ENCODE results near the gene RAD54L.
"Not testable (repeated sequence)": the region's sequence is repeated elsewhere in the genome, so short reads cannot be mapped to it uniquely, and the experiment has no call there.

Gene RAD54L

DNA sequence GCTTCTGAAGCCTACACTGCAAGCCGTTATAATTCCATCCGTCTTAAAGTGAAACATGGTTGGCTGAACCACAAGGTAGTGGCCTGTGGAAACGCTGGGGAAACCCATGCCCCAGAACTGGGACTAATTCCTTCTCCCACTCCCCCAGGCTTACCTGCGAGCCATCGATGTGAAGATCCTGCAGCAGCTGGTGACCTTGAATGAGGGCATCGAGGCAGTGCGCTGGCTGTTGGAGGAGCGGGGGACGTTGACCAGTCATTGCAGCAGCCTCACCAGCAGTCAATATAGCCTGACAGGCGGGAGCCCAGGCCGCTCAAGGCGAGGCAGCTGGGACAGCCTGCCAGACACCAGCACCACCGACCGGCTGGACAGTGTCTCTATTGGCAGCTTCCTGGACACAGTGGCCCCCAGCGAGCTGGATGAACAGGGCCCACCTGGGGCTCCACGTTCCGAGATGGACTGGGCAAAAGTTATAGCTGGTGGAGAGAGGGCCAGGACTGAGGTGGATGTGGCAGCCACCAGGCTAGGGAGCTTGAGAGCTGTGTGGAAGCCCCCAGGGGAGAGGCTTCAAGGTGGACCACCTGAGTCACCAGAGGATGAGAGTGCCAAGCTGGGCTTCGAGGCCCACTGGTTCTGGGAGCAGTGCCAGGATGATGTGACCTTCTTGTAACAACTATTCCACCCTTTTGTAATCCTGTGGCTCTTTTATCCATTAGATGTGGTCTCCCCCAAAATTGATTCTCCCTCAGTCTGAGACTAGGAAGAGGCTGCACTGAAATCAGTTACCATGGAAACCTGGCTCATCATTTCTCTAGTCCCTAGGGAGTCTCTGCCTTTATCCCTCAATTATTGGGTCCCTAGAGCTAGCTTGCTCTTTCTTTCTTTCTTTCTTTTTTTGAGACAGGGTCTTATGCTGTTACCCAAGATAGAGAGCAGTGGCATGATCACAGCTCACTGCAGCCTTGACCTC lies 27.7 kb upstream of the RAD54L start:
- TF ChIP-seq, protein P1, sequence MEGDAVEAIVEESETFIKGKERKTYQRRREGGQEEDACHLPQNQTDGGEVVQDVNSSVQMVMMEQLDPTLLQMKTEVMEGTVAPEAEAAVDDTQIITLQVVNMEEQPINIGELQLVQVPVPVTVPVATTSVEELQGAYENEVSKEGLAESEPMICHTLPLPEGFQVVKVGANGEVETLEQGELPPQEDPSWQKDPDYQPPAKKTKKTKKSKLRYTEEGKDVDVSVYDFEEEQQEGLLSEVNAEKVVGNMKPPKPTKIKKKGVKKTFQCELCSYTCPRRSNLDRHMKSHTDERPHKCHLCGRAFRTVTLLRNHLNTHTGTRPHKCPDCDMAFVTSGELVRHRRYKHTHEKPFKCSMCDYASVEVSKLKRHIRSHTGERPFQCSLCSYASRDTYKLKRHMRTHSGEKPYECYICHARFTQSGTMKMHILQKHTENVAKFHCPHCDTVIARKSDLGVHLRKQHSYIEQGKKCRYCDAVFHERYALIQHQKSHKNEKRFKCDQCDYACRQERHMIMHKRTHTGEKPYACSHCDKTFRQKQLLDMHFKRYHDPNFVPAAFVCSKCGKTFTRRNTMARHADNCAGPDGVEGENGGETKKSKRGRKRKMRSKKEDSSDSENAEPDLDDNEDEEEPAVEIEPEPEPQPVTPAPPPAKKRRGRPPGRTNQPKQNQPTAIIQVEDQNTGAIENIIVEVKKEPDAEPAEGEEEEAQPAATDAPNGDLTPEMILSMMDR (IDR thresholded peaks at IDR 0.05; ENCODE audit: low read depth, low read length): no peak
- no peak overlapping the region for H3K4me3 ChIP-seq (replicated peaks in 1 of 2; ENCODE audit: low read depth in 2 of 2, low read length in 2 of 2)
- DNase-seq (ENCODE audit: low read depth in 2 of 2): no peak

DNA sequence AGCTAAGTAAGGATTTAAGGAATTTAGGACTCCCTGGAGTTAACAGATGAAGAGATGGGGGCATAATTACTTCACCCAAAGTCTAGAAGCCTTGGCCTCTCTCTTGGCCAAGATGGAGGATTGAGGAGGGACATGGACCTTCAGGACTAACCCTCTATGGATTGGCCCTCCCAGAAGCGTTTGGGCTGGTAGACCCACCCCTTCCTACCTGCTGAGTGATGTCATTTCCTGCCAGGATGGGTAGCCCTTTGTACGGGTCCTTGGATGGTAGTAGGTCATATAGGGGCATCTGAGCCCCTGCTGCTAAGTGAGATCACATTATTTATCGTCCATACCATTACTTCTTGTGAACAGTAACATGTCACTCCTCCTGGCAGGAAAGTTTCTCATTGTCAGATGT lies 26.8 kb upstream of the RAD54L start:
- no peak for DNase-seq (ENCODE audit: low read depth in 2 of 2)
- H3K4me3 ChIP-seq (replicated peaks in 1 of 2; ENCODE audit: low read depth in 2 of 2, low read length in 2 of 2): no peak overlapping the region
- TF ChIP-seq, protein P1 (IDR thresholded peaks at IDR 0.05; ENCODE audit: low read depth, low read length): no peak

DNA sequence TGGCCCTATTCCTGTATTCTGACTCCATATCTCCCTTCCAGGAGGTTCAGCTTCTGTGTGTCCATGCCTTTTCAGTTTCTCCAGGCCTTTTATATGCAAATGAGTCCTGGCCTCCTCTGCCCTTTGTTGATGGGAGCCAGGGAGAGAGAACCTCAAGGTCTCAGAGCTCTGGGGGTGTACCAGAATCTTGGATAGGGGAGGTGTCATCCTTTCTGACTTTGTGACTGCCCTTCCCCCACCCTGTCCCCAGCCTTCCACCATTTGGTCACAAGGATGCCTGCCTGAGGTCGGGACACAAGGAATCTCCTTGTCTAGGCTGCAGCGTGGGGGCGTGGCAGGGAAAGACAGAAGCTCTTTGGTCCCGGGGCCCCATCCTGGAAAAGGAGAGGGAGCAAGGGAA lies 25.8 kb upstream of the RAD54L start:
- DNase-seq (ENCODE audit: low read depth in 2 of 2): no peak
- no peak overlapping the region for H3K4me3 ChIP-seq (replicated peaks in 1 of 2; ENCODE audit: low read depth in 2 of 2, low read length in 2 of 2)
- TF ChIP-seq, protein P1 (IDR thresholded peaks at IDR 0.05; ENCODE audit: low read depth, low read length): no peak

DNA sequence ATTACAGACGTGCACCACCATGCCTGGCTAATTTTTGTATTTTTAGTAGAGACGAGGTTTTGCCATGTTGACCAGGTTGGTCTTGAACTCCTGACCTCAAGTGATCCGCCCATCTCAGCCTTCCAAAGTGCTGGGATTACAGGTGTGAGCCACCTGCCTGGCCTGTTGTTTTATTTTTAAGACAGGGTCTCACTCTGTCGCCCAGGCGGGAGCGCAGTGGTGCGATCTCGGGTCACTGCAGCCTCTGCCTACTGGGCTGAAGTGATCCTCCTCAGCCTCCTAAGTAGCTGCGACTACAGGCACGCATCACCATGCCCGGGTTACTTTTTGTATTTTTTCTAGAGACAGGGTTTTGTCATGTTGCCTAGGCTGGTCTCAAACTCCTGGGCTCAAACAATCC lies 24.5 kb upstream of the RAD54L start:
- not testable (repeated sequence) for H3K4me3 ChIP-seq (replicated peaks in 1 of 2; ENCODE audit: low read depth in 2 of 2, low read length in 2 of 2); DNase-seq (ENCODE audit: low read depth in 2 of 2)

DNA sequence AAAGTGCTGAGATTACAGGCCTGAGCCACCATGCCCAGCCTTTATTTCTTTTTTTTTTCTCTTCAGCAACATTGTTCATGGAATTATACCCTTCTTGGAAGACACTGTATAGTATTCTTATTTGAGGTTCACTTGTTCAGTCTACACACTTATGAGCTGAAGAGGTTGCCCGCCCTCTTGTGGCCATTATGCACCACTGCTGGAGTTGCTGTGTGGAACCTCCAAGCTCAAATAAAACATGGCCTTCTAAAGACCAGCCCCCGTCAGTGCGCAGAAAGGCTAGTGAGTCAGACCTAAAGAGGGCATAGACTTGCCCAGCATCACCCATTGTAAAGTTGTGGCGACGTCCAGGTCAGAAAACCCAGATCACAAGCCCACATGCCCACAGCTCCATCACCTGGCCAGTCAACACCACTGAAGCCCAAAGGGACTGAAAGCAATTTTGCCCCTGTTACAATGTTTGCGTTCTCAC lies 24.1 kb upstream of the RAD54L start:
- H3K4me3 ChIP-seq (replicated peaks in 1 of 2; ENCODE audit: low read depth in 2 of 2, low read length in 2 of 2): no peak overlapping the region
- TF ChIP-seq, protein P1 (IDR thresholded peaks at IDR 0.05; ENCODE audit: low read depth, low read length): peak; percentile 88
- peak; percentile 93 to 94 for DNase-seq (ENCODE audit: low read depth in 2 of 2)

DNA sequence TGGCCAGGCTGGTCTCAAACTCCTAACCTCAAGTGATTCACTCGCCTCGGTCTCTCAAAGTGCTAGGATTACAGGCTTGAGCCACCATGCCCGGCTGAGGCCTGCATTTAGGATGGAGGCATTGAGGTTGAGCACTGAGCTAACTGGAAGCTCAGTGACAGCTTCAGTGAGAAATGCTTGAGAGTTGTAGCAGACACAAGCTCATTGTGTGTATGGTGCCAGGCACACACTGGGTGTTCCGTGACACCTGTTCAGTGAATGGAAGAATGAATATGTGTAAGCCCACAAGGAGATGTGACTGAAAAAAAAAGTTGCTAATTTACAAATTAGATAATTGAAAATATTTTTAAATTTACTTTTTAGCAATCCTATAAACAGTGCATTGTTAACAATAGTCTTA lies 22.6 kb upstream of the RAD54L start:
- no peak overlapping the region for H3K4me3 ChIP-seq (replicated peaks in 1 of 2; ENCODE audit: low read depth in 2 of 2, low read length in 2 of 2)
- DNase-seq (ENCODE audit: low read depth in 2 of 2): no peak
- TF ChIP-seq, protein P1 (IDR thresholded peaks at IDR 0.05; ENCODE audit: low read depth, low read length): no peak

DNA sequence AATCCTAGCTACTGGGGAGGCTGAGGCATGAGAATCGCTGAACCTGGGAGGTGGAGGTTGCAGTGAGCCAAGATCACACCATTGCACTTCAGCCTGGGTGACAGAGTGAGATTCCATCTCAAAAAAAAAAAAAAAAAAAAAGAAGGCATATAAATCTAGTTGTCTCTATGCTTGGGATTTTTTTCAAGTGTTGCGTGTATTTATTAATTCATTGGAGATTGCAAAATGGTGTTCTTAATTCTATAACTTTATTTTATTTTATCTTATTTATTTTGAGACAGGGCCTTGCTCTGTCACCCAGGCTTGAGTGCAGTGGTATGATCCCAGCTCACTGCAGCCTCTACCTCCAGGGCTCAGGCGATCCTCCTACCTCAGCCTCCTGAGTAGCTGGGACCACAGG lies 16.3 kb upstream of the RAD54L start:
- not testable (repeated sequence) for H3K4me3 ChIP-seq (replicated peaks in 1 of 2; ENCODE audit: low read depth in 2 of 2, low read length in 2 of 2); DNase-seq (ENCODE audit: low read depth in 2 of 2)

DNA sequence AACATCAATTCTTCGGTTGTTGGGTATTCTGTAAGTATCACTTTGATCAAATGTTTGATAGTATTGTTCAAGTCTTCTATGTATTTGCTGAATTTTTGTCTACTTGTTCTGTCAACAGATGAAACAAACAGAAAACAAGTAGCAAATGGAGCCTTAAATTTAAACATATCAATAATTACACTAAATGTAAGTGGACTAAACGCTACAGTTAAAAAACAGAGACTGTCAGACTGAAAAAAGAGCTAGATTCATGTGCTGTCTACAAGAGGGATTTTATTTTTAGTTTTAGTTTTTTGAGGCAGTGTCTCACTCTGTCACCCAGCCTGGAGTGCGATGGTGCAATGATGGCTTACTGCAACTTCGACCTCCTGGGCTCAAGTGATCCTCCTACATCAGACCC lies 10.7 kb upstream of the RAD54L start:
- DNase-seq (ENCODE audit: low read depth in 2 of 2): no peak
- TF ChIP-seq, protein P1 (IDR thresholded peaks at IDR 0.05; ENCODE audit: low read depth, low read length): no peak
- H3K4me3 ChIP-seq (replicated peaks in 1 of 2; ENCODE audit: low read depth in 2 of 2, low read length in 2 of 2): no peak overlapping the region

DNA sequence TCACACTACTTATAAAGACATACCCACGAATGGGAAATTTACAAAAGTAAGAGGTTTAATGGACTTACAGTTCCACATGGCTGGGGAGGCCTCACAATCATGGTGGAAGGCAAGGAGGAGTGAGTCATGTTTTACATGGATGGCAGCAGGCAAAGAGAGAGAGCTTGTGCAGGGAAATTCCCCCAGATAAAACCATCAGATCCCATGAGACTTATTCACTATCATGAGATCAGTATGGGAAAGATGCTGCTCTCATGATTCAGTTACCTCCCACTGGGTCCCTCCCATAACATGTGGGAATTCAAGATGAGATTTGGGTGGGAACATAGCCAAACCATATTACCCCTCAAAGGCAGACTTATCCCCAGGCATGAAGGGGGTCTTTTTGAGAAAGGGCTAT lies 8.7 kb upstream of the RAD54L start:
- H3K4me3 ChIP-seq (replicated peaks in 1 of 2; ENCODE audit: low read depth in 2 of 2, low read length in 2 of 2): not testable (repeated sequence)
- DNase-seq (ENCODE audit: low read depth in 2 of 2): peak; percentile 24 to 93

DNA sequence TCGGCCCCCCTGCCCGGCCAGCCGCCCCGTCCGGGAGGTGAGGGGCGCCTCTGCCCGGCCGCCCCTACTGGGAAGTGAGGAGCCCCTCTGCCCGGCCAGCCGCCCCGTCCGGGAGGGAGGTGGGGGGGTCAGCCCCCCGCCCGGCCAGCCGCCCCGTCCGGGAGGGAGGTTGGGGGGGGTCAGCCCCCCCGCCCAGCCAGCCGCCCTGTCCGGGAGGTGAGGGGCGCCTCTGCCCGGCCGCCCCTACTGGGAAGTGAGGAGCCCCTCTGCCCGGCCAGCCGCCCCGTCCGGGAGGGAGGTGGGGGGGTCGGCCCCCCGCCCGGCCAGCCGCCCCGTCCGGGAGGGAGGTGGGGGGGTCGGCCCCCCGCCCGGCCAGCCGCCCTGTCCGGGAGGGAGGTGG lies 5.8 kb upstream of the RAD54L start:
- H3K4me3 ChIP-seq (replicated peaks in 1 of 2; ENCODE audit: low read depth in 2 of 2, low read length in 2 of 2); DNase-seq (ENCODE audit: low read depth in 2 of 2): not testable (repeated sequence)
